Breast epithelium (tissue), 4 donors: Measurements from ENCODE around the gene SLAMF8. TPM values are rescaled to one million over a fixed set of nuclear protein-coding genes. Genes with fewer than 3 reads are reported as not detected.

Source experiments
- DNase-seq, 2 donors: peaks; one replicate each; pipeline ENCODE4 v3.0.0-alpha.2; 2019; ENCODE audit warnings: low spot score in 2 of 2
- H3K27ac ChIP-seq, 2 donors: fragments of 200-600 bp; sonication (generic) in 1 of 2; one replicate each; pipeline ENCODE4 v1.5.1; 2016 to 2019; ENCODE audit warnings: mild to moderate bottlenecking in 1 of 2
- H3K27me3 ChIP-seq, 2 donors: fragments of 200-600 bp; sonication (generic) in 1 of 2; one replicate each; pipeline versions ENCODE4 v1.5.1 to v1.6.0; 2017 to 2019; ENCODE audit warnings: control low read depth in 1 of 2, mild to moderate bottlenecking in 1 of 2
- H3K36me3 ChIP-seq: fragments of 200-600 bp; one replicate; pipeline ENCODE4 v1.5.1; 2019
- H3K4me1 ChIP-seq, 2 donors: fragments of 200-600 bp; sonication (generic); one replicate each; pipeline ENCODE4 v1.5.1; 2016 to 2019; ENCODE audit warnings: control low read depth in 1 of 2
- H3K4me3 ChIP-seq, 3 donors: fragments of 200-600 bp; sonication (generic); 1 replicate in 2 of 3; 2 replicates in 1 of 3; pipeline ENCODE4 v1.5.1; 2016 to 2019; ENCODE audit warnings: mild to moderate bottlenecking in 3 of 3, moderate library complexity in 2 of 3
- H3K9me3 ChIP-seq, 2 donors: fragments of 200-600 bp; sonication (generic) in 1 of 2; one replicate each; pipeline ENCODE4 v1.5.1; 2016 to 2019; ENCODE audit warnings: control low read depth in 1 of 2
- CTCF ChIP-seq, 3 donors: fragments of 450-650 bp; IDR thresholded peaks; one replicate each; pipeline ENCODE4 v1.5.1; 2016 to 2017; ENCODE audit warnings: antibody characterized with exemption in 3 of 3, mild to moderate bottlenecking in 3 of 3, moderate library complexity in 3 of 3
- POLR2A ChIP-seq: fragments of 450-650 bp; IDR thresholded peaks from one replicate; pipeline ENCODE4 v1.6.1; 2016; ENCODE audit warnings: antibody characterized with exemption, mild to moderate bottlenecking, moderate library complexity
- POLR2AphosphoS5 ChIP-seq, 3 donors: sonication (generic); formaldehyde crosslinking; IDR thresholded peaks; one replicate each; pipeline ENCODE4 v1.6.1; 2017; ENCODE audit warnings: antibody characterized with exemption in 3 of 3
- intact Hi-C: fragments of 100-400 bp; cut with DNase I; formaldehyde crosslinking; loops from one replicate; pipeline ENCODE4 v1.15.1; 2023; ENCODE audit warnings: low total_unique reads
- total RNA-seq, 3 donors: library from RNA; depleted of rRNA; stranded (reverse); fragments of >200 nt; gene quantifications; one replicate each; pipeline ENCODE4 v1.1.0, GENCODE V29; 2016

SLAMF8 gene
- total RNA-seq, 3 donors from 2014 or later: 2.3 to 15.4 (median 12.3) TPM

- Histone ChIP-seq H3K27ac (peak overlapping the region; percentile 85 to 86), H3K9me3 (no peaks in the 10 kb centered on the region), H3K4me3 (peak overlapping the region in 2 of 3 donors; percentile 78 to 83), H3K36me3 (no peaks in the 10 kb centered on the region), H3K4me1 (peaks cover 0 to 7% of the 10 kb centered on the region in 2 donors), H3K27me3 (no peaks in the 10 kb centered on the region)
- no peak for TF ChIP-seq CTCF (IDR thresholded peaks at IDR 0.05)
- no peak for TF ChIP-seq POLR2A
- no peak for TF ChIP-seq POLR2AphosphoS5 (IDR thresholded peaks at IDR 0.05)
- no peak for DNase-seq
- intact Hi-C loops: loop anchor here (2.0 to 10.0 kb wide), 2 partner anchors 103 to 315 kb away; no protein-coding TSS in a partner anchor
These were observed 44.7 kb upstream of the SLAMF8 start for GRCh38 chr1:159781992-159782391.

DNA sequence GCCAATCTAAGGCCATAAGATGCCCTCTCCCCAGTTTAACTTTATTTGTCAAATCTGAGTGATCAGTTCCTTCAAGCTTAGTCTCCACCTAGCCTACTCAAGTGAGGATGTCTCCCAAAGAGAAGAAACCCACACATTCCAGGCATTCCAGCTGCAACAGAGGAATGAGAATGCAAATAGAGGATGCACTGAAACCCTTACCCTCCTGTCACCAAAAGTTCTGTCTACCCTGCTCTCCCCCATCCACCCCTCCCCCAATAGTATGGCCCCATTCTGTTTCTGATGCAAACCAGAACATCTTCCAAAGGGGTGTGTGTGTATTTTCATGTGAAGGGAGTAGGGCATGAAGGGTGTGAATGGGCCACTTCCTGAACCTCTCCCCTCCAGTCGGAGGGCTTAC, 42.9 kb upstream of the SLAMF8 start:
- no peak for TF ChIP-seq POLR2A
- no peak for TF ChIP-seq CTCF (IDR thresholded peaks at IDR 0.05)
- TF ChIP-seq POLR2AphosphoS5 (IDR thresholded peaks at IDR 0.05): no peak
- Histone ChIP-seq H3K9me3 (no peaks in the 10 kb centered on the region), H3K27ac (peak overlapping the region in 1 of 2 donors; percentile 86), H3K27me3 (no peaks in the 10 kb centered on the region), H3K4me3 (peak overlapping the region in 1 of 3 donors; percentile 78), H3K36me3 (no peaks in the 10 kb centered on the region), H3K4me1 (peaks cover 0 to 7% of the 10 kb centered on the region in 2 donors)
- intact Hi-C loops: loop anchor here (2.0 to 10.0 kb wide), 2 partner anchors 101 to 313 kb away; no protein-coding TSS in a partner anchor
- DNase-seq: no peak

DNA sequence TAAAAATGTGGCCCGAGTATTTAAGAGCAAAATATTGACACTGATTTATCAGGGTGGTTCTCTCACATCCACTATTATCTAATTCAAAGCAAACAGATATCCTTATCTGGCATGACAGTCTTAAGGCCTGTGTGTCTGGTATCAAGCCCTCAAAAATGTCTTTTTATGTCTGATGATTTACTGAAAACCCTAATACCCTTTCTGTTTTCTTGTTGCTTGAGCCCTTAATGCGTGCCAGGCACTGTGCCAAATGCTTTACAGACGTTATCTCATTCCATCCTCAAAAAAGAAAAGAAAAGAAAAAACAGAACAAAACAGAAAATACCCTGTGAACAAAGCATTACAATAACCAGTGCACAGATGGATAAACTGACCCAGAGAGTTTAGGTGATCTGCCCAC, 40.2 kb upstream of the SLAMF8 start:
- no peaks in the 10 kb centered on the region for H3K27me3 ChIP-seq
- intact Hi-C loops: loop anchor here (10.0 kb wide), 1 partner anchor 98 kb away; no protein-coding TSS in a partner anchor
- DNase-seq: no peak
- no peak overlapping the region for H3K27ac ChIP-seq
- no peaks in the 10 kb centered on the region for H3K36me3 ChIP-seq
- TF ChIP-seq POLR2AphosphoS5 (IDR thresholded peaks at IDR 0.05) (no peak), POLR2A (no peak), CTCF (IDR thresholded peaks at IDR 0.05) (no peak)
- no peak overlapping the region for H3K4me3 ChIP-seq
- H3K4me1 ChIP-seq: peaks cover 0 to 7% of the 10 kb centered on the region in 2 donors
- H3K9me3 ChIP-seq: no peaks in the 10 kb centered on the region

DNA sequence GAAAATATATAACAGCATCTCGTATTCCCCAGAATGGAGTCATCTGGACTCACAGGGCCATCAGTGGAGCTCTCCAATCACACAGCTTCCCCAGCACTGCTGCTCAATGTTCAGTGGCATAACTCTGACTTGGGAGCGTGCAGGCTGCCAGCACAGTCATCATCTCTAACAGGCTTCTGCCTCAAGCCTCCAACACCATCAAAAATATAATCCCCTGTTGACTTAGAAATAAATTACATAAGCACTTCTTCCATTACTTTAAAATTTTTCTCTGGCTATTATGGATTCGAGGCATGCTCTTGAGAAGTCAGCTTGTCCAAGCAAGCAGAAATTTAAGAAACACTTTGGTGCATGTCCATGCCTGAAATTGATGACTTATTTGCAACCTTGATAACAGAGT, 39.7 kb upstream of the SLAMF8 start:
- DNase-seq: no peak
- Histone ChIP-seq H3K4me1 (peaks cover 0 to 7% of the 10 kb centered on the region in 2 donors), H3K4me3 (no peak overlapping the region), H3K36me3 (no peaks in the 10 kb centered on the region), H3K27ac (no peak overlapping the region), H3K9me3 (no peaks in the 10 kb centered on the region), H3K27me3 (no peaks in the 10 kb centered on the region)
- TF ChIP-seq POLR2AphosphoS5 (IDR thresholded peaks at IDR 0.05): no peak
- no peak for TF ChIP-seq POLR2A
- no peak for TF ChIP-seq CTCF (IDR thresholded peaks at IDR 0.05)
- intact Hi-C loops: loop anchor here (10.0 kb wide), 1 partner anchor 98 kb away; no protein-coding TSS in a partner anchor

GRCh38 chr1:159790237-159790917, 36.3 kb upstream of the SLAMF8 start:
- Histone ChIP-seq H3K27me3 (no peaks in the 10 kb centered on the region), H3K36me3 (no peaks in the 10 kb centered on the region), H3K4me1 (no peaks in the 10 kb centered on the region), H3K4me3 (no peak overlapping the region), H3K9me3 (no peaks in the 10 kb centered on the region), H3K27ac (no peak overlapping the region)
- intact Hi-C loops: no loop called here
- DNase-seq: no peak
- TF ChIP-seq CTCF (IDR thresholded peaks at IDR 0.05) (peak; percentile 16 to 46 (median 21)), POLR2A (no peak), POLR2AphosphoS5 (IDR thresholded peaks at IDR 0.05) (no peak)
